ENCODE data around the gene RBM18.

The RBM18 gene

GRCh38 chr9:122220673-122221182 lies 43.9 kb downstream of the RBM18 start:
- DNase-seq = no peak

- no peak for DNase-seq
Measured at GRCh38 chr9:122219856-122220672, 44.6 kb downstream of the RBM18 start.

- no peak for DNase-seq
Measured at GRCh38 chr9:122218935-122219855, 45.4 kb downstream of the RBM18 start.

GRCh38 chr9:122218071-122218934 lies 46.3 kb downstream of the RBM18 start:
- no peak for DNase-seq

- no peak for DNase-seq
Measured at GRCh38 chr9:122217640-122218039, 47.0 kb downstream of the RBM18 start.

GRCh38 chr9:122216798-122217418 lies 47.7 kb downstream of the RBM18 start:
- no peak for DNase-seq

GRCh38 chr9:122216138-122216797 lies 48.4 kb downstream of the RBM18 start:
- no peak for DNase-seq

GRCh38 chr9:122215663-122216062 lies 49.0 kb downstream of the RBM18 start:
- DNase-seq = no peak

- DNase-seq = no peak
Measured at GRCh38 chr9:122214507-122214906, 50.1 kb downstream of the RBM18 start.

GRCh38 chr9:122213589-122214413 lies 50.8 kb downstream of the RBM18 start:
- peak; percentile 42 to 53 for DNase-seq

GRCh38 chr9:122213102-122213588 lies 51.5 kb downstream of the RBM18 start:
- DNase-seq = no peak

GRCh38 chr9:122212473-122213004 lies 52.1 kb downstream of the RBM18 start:
- no peak for DNase-seq

- no peak for DNase-seq
Measured at GRCh38 chr9:122209451-122209850, 55.2 kb downstream of the RBM18 start.

GRCh38 chr9:122207096-122207495 lies 57.5 kb downstream of the RBM18 start:
- DNase-seq = no peak

GRCh38 chr9:122206118-122207046 lies 58.3 kb downstream of the RBM18 start:
- no peak for DNase-seq

GRCh38 chr9:122205176-122205575 lies 59.5 kb downstream of the RBM18 start:
- DNase-seq = no peak

GRCh38 chr9:122204491-122204890 lies 60.1 kb downstream of the RBM18 start:
- DNase-seq = no peak

GRCh38 chr9:122204055-122204454 lies 60.6 kb downstream of the RBM18 start:
- DNase-seq = no peak

GRCh38 chr9:122202111-122202510 lies 62.5 kb downstream of the RBM18 start:
- DNase-seq = no peak
